Suprapubic skin (tissue), 4 donors: Measurements from ENCODE around the gene SLC6A6. TPM values are rescaled to one million over a fixed set of nuclear protein-coding genes. Genes with fewer than 3 reads are reported as not detected.
A peak's percentile ranks its signal among the peaks of the same experiment; 100 is the strongest.

ENCODE experiments used
- DNase-seq, 2 donors: peaks; one replicate each; pipeline ENCODE4 v3.0.0-alpha.2; 2019; ENCODE audit warnings: low spot score in 2 of 2
- H3K27ac ChIP-seq: fragments of 200-600 bp; sonication (generic); one replicate; pipeline ENCODE4 v1.5.1; 2019
- H3K27me3 ChIP-seq: fragments of 200-600 bp; sonication (generic); one replicate; pipeline ENCODE4 v1.5.1; 2019
- H3K36me3 ChIP-seq: fragments of 200-600 bp; sonication (generic); one replicate; pipeline ENCODE4 v1.5.1; 2019
- H3K4me1 ChIP-seq: fragments of 200-600 bp; sonication (generic); one replicate; pipeline ENCODE4 v1.5.1; 2019
- H3K4me3 ChIP-seq: fragments of 200-600 bp; sonication (generic); one replicate; pipeline ENCODE4 v1.5.1; 2019; ENCODE audit warnings: mild to moderate bottlenecking
- H3K9me3 ChIP-seq: fragments of 200-600 bp; sonication (generic); one replicate; pipeline ENCODE4 v1.5.1; 2019
- CTCF ChIP-seq, 2 donors: fragments of 200-600 bp in 1 of 2; fragments of 450-650 bp in 1 of 2; sonication (generic) in 1 of 2; IDR thresholded peaks; one replicate each; pipeline ENCODE4 v1.5.1; 2016 to 2019; ENCODE audit warnings: antibody characterized with exemption in 2 of 2, mild to moderate bottlenecking in 1 of 2, moderate library complexity in 1 of 2
- EP300 ChIP-seq: sonication (generic); formaldehyde crosslinking; IDR thresholded peaks from one replicate; pipeline ENCODE4 v1.6.1; 2017; ENCODE audit warnings: antibody characterized with exemption
- POLR2A ChIP-seq, 2 donors: fragments of 450-650 bp; IDR thresholded peaks; one replicate each; pipeline ENCODE4 v1.6.1; 2017; ENCODE audit warnings: antibody characterized with exemption in 2 of 2, mild to moderate bottlenecking in 2 of 2, moderate library complexity in 2 of 2
- POLR2AphosphoS5 ChIP-seq, 3 donors: sonication (generic); formaldehyde crosslinking; IDR thresholded peaks; one replicate each; pipeline ENCODE4 v1.6.1; 2017; ENCODE audit warnings: antibody characterized with exemption in 3 of 3
- WGBS: methylation state at CpG from one replicate; pipeline ENCODE4 v1.1.5; 2018; 5-methylcytosine and 5-hydroxymethylcytosine counted together
- total RNA-seq, 4 donors: library from RNA; depleted of rRNA; stranded (reverse); fragments of >200 nt; gene quantifications; one replicate each; pipeline ENCODE4 v1.1.0, GENCODE V29; 2016

The SLC6A6 gene
- total RNA-seq, 4 donors from 2014 or later: 85.4 to 149 (median 102) TPM

- H3K36me3 ChIP-seq: no peaks in the 10 kb centered on the region
- H3K4me3 ChIP-seq: no peak overlapping the region
- H3K27me3 ChIP-seq: no peaks in the 10 kb centered on the region
- no peaks in the 10 kb centered on the region for H3K4me1 ChIP-seq
- TF ChIP-seq POLR2A (IDR thresholded peaks at IDR 0.05): no peak
- TF ChIP-seq EP300: no peak
- no peak for TF ChIP-seq CTCF (IDR thresholded peaks at IDR 0.05)
- no peak for TF ChIP-seq POLR2AphosphoS5 (IDR thresholded peaks at IDR 0.05)
- no peaks in the 10 kb centered on the region for H3K9me3 ChIP-seq
- DNase-seq: no peak
- no peak overlapping the region for H3K27ac ChIP-seq
Observed at GRCh38 chr3:14502472-14502871, 100.1 kb downstream of the SLC6A6 start.

- TF ChIP-seq EP300 (no peak), POLR2AphosphoS5 (IDR thresholded peaks at IDR 0.05) (no peak), POLR2A (IDR thresholded peaks at IDR 0.05) (no peak), CTCF (IDR thresholded peaks at IDR 0.05) (no peak)
- Histone ChIP-seq H3K36me3 (no peaks in the 10 kb centered on the region), H3K27ac (no peak overlapping the region), H3K27me3 (no peaks in the 10 kb centered on the region), H3K4me3 (no peak overlapping the region), H3K4me1 (no peaks in the 10 kb centered on the region), H3K9me3 (no peaks in the 10 kb centered on the region)
- WGBS: 96% methylated on average over 9 of the region's 12 CpGs
- peak in 1 of 2 donors; percentile 47 for DNase-seq
Observed at GRCh38 chr3:14503033-14503705, 100.8 kb downstream of the SLC6A6 start.

- Histone ChIP-seq H3K36me3 (no peaks in the 10 kb centered on the region), H3K4me1 (no peaks in the 10 kb centered on the region), H3K9me3 (no peaks in the 10 kb centered on the region), H3K27ac (no peak overlapping the region), H3K27me3 (no peaks in the 10 kb centered on the region), H3K4me3 (no peak overlapping the region)
- 91% methylated on average over 18 of the region's 20 CpGs for WGBS
- TF ChIP-seq CTCF (IDR thresholded peaks at IDR 0.05) (no peak), POLR2AphosphoS5 (IDR thresholded peaks at IDR 0.05) (no peak), EP300 (no peak), POLR2A (IDR thresholded peaks at IDR 0.05) (no peak)
- peak in 1 of 2 donors; percentile 34 for DNase-seq
Observed at GRCh38 chr3:14503706-14504065, 101.3 kb downstream of the SLC6A6 start.

GRCh38 chr3:14505001-14505802, 102.8 kb downstream of the SLC6A6 start:
- TF ChIP-seq POLR2A (IDR thresholded peaks at IDR 0.05) (no peak), EP300 (no peak), POLR2AphosphoS5 (IDR thresholded peaks at IDR 0.05) (no peak), CTCF (IDR thresholded peaks at IDR 0.05) (no peak)

GRCh38 chr3:14505803-14506500, 103.5 kb downstream of the SLC6A6 start:
- no peak for TF ChIP-seq POLR2AphosphoS5 (IDR thresholded peaks at IDR 0.05)
- TF ChIP-seq CTCF (IDR thresholded peaks at IDR 0.05): no peak
- peak in 1 of 2 donors; percentile 78 for DNase-seq

More at GRCh38 chr3:14505001-14505802, 102.8 kb downstream of the SLC6A6 start:
- WGBS: 83% methylated on average over 20 of the region's 22 CpGs
- no peak overlapping the region for H3K27ac ChIP-seq
- peaks cover 3% of the 10 kb centered on the region for H3K4me1 ChIP-seq
- H3K4me3 ChIP-seq: no peak overlapping the region
- H3K9me3 ChIP-seq: no peaks in the 10 kb centered on the region
- DNase-seq: peak; percentile 26 to 69
- H3K27me3 ChIP-seq: no peaks in the 10 kb centered on the region
- H3K36me3 ChIP-seq: no peaks in the 10 kb centered on the region

More at GRCh38 chr3:14505803-14506500, 103.5 kb downstream of the SLC6A6 start:
- Histone ChIP-seq H3K27me3 (no peaks in the 10 kb centered on the region), H3K4me1 (peaks cover 3% of the 10 kb centered on the region), H3K4me3 (no peak overlapping the region), H3K36me3 (no peaks in the 10 kb centered on the region), H3K9me3 (no peaks in the 10 kb centered on the region), H3K27ac (no peak overlapping the region)
- 60% methylated on average over 1 of the region's 16 CpGs for WGBS
